ENCODE measurements around the gene PRAC1.

Gene PRAC1

GRCh38 chr17:48693178-48693577 lies 29.1 kb downstream of the PRAC1 start:
- in situ Hi-C loops (cut with HindIII; ENCODE audit: low sequenced_read_pairs) = no loop called here
- H3K4me3 ChIP-seq (ENCODE audit: low read depth, low read length) = no peak overlapping the region
- no peak for DNase-seq (ENCODE audit: low read depth, low spot score)
- no peak for TF ChIP-seq CTCF (IDR thresholded peaks at IDR 0.05; ENCODE audit: low read depth, low read length)

DNA sequence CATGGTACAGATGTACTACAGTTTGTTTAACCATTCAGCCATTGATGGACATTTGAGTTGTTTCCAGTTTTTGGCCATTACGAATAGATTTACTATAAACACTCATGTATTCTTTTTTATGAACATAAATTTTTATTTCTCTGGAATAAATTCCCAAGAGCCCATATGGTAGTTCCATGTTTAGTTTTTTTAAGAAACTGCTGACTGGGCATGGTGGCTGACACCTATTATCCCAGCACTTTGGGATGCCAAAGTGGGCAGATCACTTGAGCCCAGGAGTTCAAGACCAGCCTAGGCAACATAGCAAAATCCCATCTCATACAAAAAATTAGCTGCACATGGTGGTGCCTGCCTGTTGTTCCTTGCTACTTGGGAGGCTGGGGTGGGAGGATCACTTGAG lies 30.3 kb downstream of the PRAC1 start:
- in situ Hi-C loops (cut with HindIII; ENCODE audit: low sequenced_read_pairs) = no loop called here
- TF ChIP-seq CTCF (IDR thresholded peaks at IDR 0.05; ENCODE audit: low read depth, low read length) = no peak
- no peak overlapping the region for H3K4me3 ChIP-seq (ENCODE audit: low read depth, low read length)
- no peak for DNase-seq (ENCODE audit: low read depth, low spot score)

GRCh38 chr17:48690655-48691054 lies 31.7 kb downstream of the PRAC1 start:
- no peak for TF ChIP-seq CTCF (IDR thresholded peaks at IDR 0.05; ENCODE audit: low read depth, low read length)
- no peak for DNase-seq (ENCODE audit: low read depth, low spot score)
- in situ Hi-C loops (cut with HindIII; ENCODE audit: low sequenced_read_pairs) = no loop called here
- no peak overlapping the region for H3K4me3 ChIP-seq (ENCODE audit: low read depth, low read length)

GRCh38 chr17:48681609-48682008 lies 40.7 kb downstream of the PRAC1 start:
- DNase-seq (ENCODE audit: low read depth, low spot score) = no peak
- in situ Hi-C loops (cut with HindIII; ENCODE audit: low sequenced_read_pairs) = no loop called here
- no peak overlapping the region for H3K4me3 ChIP-seq (ENCODE audit: low read depth, low read length)
- no peak for TF ChIP-seq CTCF (IDR thresholded peaks at IDR 0.05; ENCODE audit: low read depth, low read length)

DNA sequence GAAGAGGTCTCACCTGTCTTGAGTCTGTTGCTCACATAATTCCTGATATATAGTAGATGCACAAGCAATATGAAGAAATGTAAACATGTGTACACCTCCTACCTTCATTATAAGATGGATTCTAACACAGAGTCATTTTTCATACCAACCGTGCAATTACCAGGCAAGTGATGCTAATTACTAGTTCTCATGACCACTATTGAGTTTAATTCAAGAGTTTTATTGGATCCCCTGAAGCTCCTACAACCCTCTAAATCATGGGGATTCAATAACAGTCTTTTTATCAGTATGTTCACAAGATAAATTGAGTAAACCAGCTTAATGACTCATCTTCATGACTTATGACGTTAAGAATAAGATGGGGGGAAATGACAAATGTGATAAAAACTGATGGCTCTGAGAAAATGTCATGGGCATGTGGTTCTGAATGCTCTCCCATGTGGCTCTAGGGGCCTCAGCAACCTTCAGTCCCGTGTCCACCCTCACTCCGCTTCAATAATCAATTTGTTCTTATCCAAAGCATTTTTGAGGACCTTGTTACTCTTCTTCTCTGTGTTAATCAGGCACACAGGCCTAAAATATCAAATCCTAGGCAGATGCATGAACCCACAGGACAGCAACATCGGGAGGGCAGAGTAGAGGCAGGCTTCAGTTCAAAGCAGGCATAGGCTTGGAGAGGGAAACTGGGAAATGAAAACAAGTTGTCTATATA lies 42.8 kb downstream of the PRAC1 start:
- DNase-seq (ENCODE audit: low read depth, low spot score) = no peak
- no peak overlapping the region for H3K4me3 ChIP-seq (ENCODE audit: low read depth, low read length)
- in situ Hi-C loops (cut with HindIII; ENCODE audit: low sequenced_read_pairs) = no loop called here
- TF ChIP-seq CTCF (IDR thresholded peaks at IDR 0.05; ENCODE audit: low read depth, low read length) = no peak

DNA sequence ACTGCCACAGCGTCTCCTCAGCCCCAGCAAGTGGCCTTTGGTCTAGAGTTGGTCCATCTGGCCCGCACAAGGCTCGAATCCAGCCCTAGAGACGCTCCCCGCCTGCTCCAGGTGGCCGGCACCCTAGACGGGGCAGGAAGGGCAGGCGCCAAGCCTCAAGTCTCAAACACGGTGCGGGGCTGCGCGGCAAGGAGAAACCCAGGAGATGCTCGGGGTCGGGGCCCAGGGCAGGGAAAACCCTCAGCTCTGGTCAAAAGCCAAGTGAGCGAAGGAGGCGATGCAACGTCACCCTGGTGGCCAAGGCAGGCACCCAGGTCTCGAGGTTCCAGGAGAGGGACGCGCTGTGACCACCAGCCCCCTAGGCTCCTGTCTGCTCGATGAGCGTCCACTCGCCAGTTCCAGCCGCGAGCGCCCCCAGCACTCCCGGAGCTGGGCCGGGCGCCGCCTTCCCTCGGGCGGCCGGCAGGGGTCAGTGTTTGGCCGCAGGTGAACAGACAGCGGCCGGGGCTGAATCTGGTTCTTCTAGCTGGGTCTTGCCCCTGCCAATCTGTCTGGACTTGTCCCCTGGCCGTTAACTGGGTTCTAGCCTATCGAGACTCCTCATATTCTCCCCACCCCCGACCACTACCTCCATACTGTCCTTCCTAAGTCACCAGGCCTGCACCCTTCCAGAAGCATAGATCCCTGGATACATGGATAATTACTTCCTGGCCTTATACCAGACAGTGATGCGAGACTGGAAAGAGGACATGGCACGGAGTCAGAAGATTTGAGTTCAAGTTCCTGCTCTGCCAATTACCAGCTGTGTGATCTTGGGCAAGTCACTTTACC lies 44.0 kb downstream of the PRAC1 start:
- peak; percentile 43 for DNase-seq (ENCODE audit: low read depth, low spot score)
- in situ Hi-C loops (cut with HindIII; ENCODE audit: low sequenced_read_pairs) = no loop called here
- no peak overlapping the region for H3K4me3 ChIP-seq (ENCODE audit: low read depth, low read length)
- TF ChIP-seq CTCF (IDR thresholded peaks at IDR 0.05; ENCODE audit: low read depth, low read length) = peak; percentile 86

Measured in astrocyte of the spinal cord (primary cell).